ENCODE results near the gene TEAD1. TPM values are rescaled to one million over a fixed set of nuclear protein-coding genes. Genes with fewer than 3 reads are reported as not detected.

TEAD1 gene
- total and polyA plus RNA-seq, 9 of the 15 experiments (the other 6 are each of a cell fraction or from before 2014, with no cell fraction given): 1.7 to 17.7 (median 10.8) TPM

- TF ChIP-seq, protein P1, sequence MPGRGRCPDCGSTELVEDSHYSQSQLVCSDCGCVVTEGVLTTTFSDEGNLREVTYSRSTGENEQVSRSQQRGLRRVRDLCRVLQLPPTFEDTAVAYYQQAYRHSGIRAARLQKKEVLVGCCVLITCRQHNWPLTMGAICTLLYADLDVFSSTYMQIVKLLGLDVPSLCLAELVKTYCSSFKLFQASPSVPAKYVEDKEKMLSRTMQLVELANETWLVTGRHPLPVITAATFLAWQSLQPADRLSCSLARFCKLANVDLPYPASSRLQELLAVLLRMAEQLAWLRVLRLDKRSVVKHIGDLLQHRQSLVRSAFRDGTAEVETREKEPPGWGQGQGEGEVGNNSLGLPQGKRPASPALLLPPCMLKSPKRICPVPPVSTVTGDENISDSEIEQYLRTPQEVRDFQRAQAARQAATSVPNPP (IDR thresholded peaks at IDR 0.05; ENCODE audit: borderline replicate concordance, insufficient read depth, insufficient read length): no peak
Observed at GRCh38 chr11:12889243-12889642, 215.0 kb downstream of the TEAD1 start (continued).

DNA sequence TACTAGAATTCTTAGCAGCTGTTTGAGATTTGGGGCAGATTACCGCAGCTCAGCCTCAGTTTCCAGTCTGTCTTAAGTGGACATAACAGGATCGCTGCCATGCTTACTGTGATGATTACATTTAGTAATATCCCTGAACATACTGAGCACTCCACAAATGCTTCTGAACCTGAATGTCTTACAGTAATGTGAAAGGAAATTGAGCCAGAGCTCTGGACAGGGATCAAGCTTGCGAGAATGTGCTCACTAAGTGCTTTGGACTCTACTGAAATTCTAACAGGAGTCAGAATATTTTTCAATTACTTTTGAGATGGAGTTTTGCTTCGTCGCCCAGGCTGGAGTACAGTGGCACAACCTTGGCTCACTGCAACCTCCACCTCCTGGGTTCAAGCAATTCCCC lies 216.3 kb downstream of the TEAD1 start:
- POLR2A ChIA-PET: interaction anchor here (1.1 kb wide), 1 partner anchor 541 kb away, joined by 3 read pairs; no protein-coding TSS in a partner anchor
- FAIRE-seq: no peak
- TF ChIP-seq RBM14 (IDR thresholded peaks at IDR 0.05; ENCODE audit: borderline replicate concordance, insufficient read depth, low read depth, low read length) (no peak), POLR2G (IDR thresholded peaks at IDR 0.05; ENCODE audit: low read depth, low read length) (no peak), RB1 (IDR thresholded peaks at IDR 0.05; ENCODE audit: low read depth) (no peak), CAMTA2 (CRISPR knock-in tag; conservative IDR thresholded peaks at IDR 0.05) (no peak), FOXM1 (IDR thresholded peaks at IDR 0.05; ENCODE audit: low read depth) (no peak), FOXM1 (CRISPR knock-in tag; IDR thresholded peaks at IDR 0.05; ENCODE audit: low read depth) (no peak), CBX5 (IDR thresholded peaks at IDR 0.05; ENCODE audit: borderline replicate concordance, low read depth) (no peak), ILF3 (IDR thresholded peaks at IDR 0.05; ENCODE audit: borderline replicate concordance) (no peak), GABPA (tag; conservative IDR thresholded peaks at IDR 0.05; ENCODE audit: low read depth) (no peak), ZNF146 (CRISPR knock-in tag; IDR thresholded peaks at IDR 0.05; ENCODE audit: unreplicated experiment) (no peak), PRPF4 (IDR thresholded peaks at IDR 0.05; ENCODE audit: insufficient read depth, low read depth, low read length, poor library complexity, severe bottlenecking) (no peak)
- TF ChIP-seq, protein P2, sequence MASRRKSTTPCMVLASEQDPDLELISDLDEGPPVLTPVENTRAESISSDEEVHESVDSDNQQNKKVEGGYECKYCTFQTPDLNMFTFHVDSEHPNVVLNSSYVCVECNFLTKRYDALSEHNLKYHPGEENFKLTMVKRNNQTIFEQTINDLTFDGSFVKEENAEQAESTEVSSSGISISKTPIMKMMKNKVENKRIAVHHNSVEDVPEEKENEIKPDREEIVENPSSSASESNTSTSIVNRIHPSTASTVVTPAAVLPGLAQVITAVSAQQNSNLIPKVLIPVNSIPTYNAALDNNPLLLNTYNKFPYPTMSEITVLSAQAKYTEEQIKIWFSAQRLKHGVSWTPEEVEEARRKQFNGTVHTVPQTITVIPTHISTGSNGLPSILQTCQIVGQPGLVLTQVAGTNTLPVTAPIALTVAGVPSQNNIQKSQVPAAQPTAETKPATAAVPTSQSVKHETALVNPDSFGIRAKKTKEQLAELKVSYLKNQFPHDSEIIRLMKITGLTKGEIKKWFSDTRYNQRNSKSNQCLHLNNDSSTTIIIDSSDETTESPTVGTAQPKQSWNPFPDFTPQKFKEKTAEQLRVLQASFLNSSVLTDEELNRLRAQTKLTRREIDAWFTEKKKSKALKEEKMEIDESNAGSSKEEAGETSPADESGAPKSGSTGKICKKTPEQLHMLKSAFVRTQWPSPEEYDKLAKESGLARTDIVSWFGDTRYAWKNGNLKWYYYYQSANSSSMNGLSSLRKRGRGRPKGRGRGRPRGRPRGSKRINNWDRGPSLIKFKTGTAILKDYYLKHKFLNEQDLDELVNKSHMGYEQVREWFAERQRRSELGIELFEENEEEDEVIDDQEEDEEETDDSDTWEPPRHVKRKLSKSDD (conservative IDR thresholded peaks at IDR 0.05; ENCODE audit: low read length): no peak

More for the DNA sequence above, 216.3 kb downstream of the TEAD1 start:
- 85% methylated on average over 5 of the region's 5 CpGs for WGBS (ENCODE audit: insufficient coverage, low coverage, missing lambda C conversion rate)
- DNase-seq (ENCODE audit: extremely low read depth in 1 of 4, low spot score in 3 of 4) (no peak), ATAC-seq (no peak)
- in situ Hi-C loops (cut with MboI): loop anchor here (5.0 kb wide), 1 partner anchor 478 kb away; no protein-coding TSS in a partner anchor
- intact Hi-C loops (cut with micrococcal nuclease): no loop called here
- H3K9ac ChIP-seq (ENCODE audit: insufficient read depth in 1 of 2, low read depth in 2 of 2, low read length in 2 of 2): no peak overlapping the region
- CTCF ChIA-PET (ENCODE audit: low intra/inter-chr PET ratio): no interaction called here
- H3K79me2 ChIP-seq (ENCODE audit: control insufficient read depth, insufficient read depth, low read length): no peaks in the 10 kb centered on the region
- no TSS peak for BruUV-seq (replicated peaks)
- no peak overlapping the region for H2AFZ ChIP-seq (ENCODE audit: low read depth, low read length)
- H3K4me2 ChIP-seq (ENCODE audit: insufficient read depth, low read length): no peak overlapping the region
- H3K4me3 ChIP-seq: no peak overlapping the region
- H4K20me1 ChIP-seq (replicated peaks; ENCODE audit: control insufficient read depth, insufficient read depth, low read length): no peaks in the 10 kb centered on the region
- H3K9me1 ChIP-seq (ENCODE audit: control insufficient read depth, insufficient read depth, low read length): no peaks in the 10 kb centered on the region
- no peak overlapping the region for H3K27ac ChIP-seq (ENCODE audit: extremely low read depth, low read depth, low read length)
- peaks cover 3 to 5% of the 10 kb centered on the region in 2 experiments; a peak in 3 of 5 replicates for H3K4me1 ChIP-seq (replicated peaks in 1 of 2; ENCODE audit: control insufficient read depth in 2 of 2, insufficient read depth in 2 of 2, low read length in 2 of 2)
- H3K27me3 ChIP-seq (ENCODE audit: control insufficient read depth in 2 of 2, insufficient read depth in 2 of 2, low read length in 2 of 2): no peaks in the 10 kb centered on the region
- H3K9me3 ChIP-seq (replicated peaks; ENCODE audit: control insufficient read depth, insufficient read depth, low read depth, low read length): no peaks in the 10 kb centered on the region
- no peaks in the 10 kb centered on the region for H3K36me3 ChIP-seq (ENCODE audit: control insufficient read depth, insufficient read depth, low read length)
